PC-3 (cell line): ENCODE measurements around the gene NUDT13.
"Not testable (repeated sequence)": the region's sequence is repeated elsewhere in the genome, so short reads cannot be mapped to it uniquely, and the experiment has no call there.

Source experiments
- EZH2phosphoT487 ChIP-seq: fragments of 300-600 bp; sonication (generic); IDR thresholded peaks from 2 replicates; pipeline ENCODE4 v1.6.1; 2018; ENCODE audit warnings: mild to moderate bottlenecking, antibody characterized with exemption, low read length, borderline replicate concordance
- TF ChIP-seq, protein P1 (sequence below): fragments of 300-600 bp; sonication (generic); conservative IDR thresholded peaks from 2 replicates; pipeline ENCODE4 v1.5.1; 2017; ENCODE audit warnings: antibody characterized with exemption, low read depth, mild to moderate bottlenecking, low read length

DNA sequence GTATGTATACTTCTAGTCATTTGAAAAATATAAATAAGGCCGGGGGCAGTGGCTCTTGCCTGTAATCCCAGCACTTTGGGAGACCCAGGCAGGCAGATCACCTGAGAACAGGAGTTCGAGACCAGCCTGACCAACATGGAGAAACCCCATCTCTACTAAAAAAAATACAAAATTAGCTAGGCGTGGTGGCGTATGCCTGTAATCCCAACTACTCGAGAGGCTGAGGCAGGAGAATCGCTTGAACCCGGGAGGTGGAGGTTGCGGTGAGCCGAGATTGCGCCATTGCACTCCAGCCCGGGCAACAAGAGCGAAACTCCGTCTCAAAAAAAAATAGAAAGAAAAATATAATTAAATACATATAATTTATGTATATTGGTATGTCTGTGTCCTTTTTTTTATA, 1.8 kb downstream of the NUDT13 start:
- TF ChIP-seq, protein P1, sequence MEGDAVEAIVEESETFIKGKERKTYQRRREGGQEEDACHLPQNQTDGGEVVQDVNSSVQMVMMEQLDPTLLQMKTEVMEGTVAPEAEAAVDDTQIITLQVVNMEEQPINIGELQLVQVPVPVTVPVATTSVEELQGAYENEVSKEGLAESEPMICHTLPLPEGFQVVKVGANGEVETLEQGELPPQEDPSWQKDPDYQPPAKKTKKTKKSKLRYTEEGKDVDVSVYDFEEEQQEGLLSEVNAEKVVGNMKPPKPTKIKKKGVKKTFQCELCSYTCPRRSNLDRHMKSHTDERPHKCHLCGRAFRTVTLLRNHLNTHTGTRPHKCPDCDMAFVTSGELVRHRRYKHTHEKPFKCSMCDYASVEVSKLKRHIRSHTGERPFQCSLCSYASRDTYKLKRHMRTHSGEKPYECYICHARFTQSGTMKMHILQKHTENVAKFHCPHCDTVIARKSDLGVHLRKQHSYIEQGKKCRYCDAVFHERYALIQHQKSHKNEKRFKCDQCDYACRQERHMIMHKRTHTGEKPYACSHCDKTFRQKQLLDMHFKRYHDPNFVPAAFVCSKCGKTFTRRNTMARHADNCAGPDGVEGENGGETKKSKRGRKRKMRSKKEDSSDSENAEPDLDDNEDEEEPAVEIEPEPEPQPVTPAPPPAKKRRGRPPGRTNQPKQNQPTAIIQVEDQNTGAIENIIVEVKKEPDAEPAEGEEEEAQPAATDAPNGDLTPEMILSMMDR, result not testable (repeated sequence)
- not testable (repeated sequence) for TF ChIP-seq EZH2phosphoT487
